Measurements from ENCODE around the gene GTF2E1. TPM values are rescaled to one million over a fixed set of nuclear protein-coding genes. Genes with fewer than 3 reads are reported as not detected.

Gene GTF2E1
- total RNA-seq, 2 experiments from 2014 or later: 25.4 to 32.6 TPM

GRCh38 chr3:120831066-120831465, 88.5 kb downstream of the GTF2E1 start:
- DNase-seq (no peak), ATAC-seq (no peak)
- peaks cover 10% of the 10 kb centered on the region for H3K27me3 Mint-ChIP-seq
- no peaks in the 10 kb centered on the region for H3K36me3 Mint-ChIP-seq
- CTCF ChIA-PET: no interaction called here
- no peak overlapping the region for H3K27ac Mint-ChIP-seq
- H3K4me3 Mint-ChIP-seq: no peak overlapping the region
- H3K4me1 Mint-ChIP-seq: no peaks in the 10 kb centered on the region
- H3K9me3 Mint-ChIP-seq (ENCODE audit: low read depth): no peaks in the 10 kb centered on the region

Other genes with a start within 250 kb of the GTF2E1 start
- gene NDUFB4, start 146.4 kb upstream of the GTF2E1 start, total RNA-seq: 100 to 1,000 TPM; 117 to 124 TPM
- gene HGD, start 60.5 kb upstream of the GTF2E1 start, total RNA-seq: under 1 TPM; 0.23 to 0.49 TPM
- gene RABL3, start 228 bp upstream of the GTF2E1 start, total RNA-seq: 10 to 100 TPM; 18.8 to 21.0 TPM
- not detected for gene STXBP5L, start 165.5 kb downstream of the GTF2E1 start, total RNA-seq

All from activated CD8-positive, alpha-beta memory T cell treated with anti-CD3 and anti-CD28 coated beads, Interleukin-2, amount 10 ng/mL, durations not matched to agents 7 days and 5 days (primary cell).